B cell (primary cell): ENCODE data around the gene MMRN2.

Source experiments
- CTCF ChIP-seq: fragments of 200-600 bp; IDR thresholded peaks from one replicate; pipeline ENCODE4 v1.8.0; 2022; ENCODE audit warnings: antibody characterized with exemption, mild to moderate bottlenecking
- EZH2 ChIP-seq: IDR thresholded peaks from 2 replicates; pipeline ENCODE4 v1.6.1; 2012; ENCODE audit warnings: borderline replicate concordance, low read depth, mild to moderate bottlenecking, moderate library complexity, low read length; ENCODE audit not compliant: insufficient read depth, poor library complexity, severe bottlenecking

- no peak for TF ChIP-seq CTCF
- no peak for TF ChIP-seq EZH2
Measured at GRCh38 chr10:86956848-86957448, 467 bp downstream of the MMRN2 start.
